Keratinocyte (primary cell): Measurements from ENCODE around the gene NMT2. TPM values are rescaled to one million over a fixed set of nuclear protein-coding genes. Genes with fewer than 3 reads are reported as not detected.
A peak's percentile ranks its signal among the peaks of the same experiment; 100 is the strongest.
"Not testable (repeated sequence)": the region's sequence is repeated elsewhere in the genome, so short reads cannot be mapped to it uniquely, and the experiment has no call there.

Experiments
- DNase-seq: peaks from one replicate; pipeline ENCODE4 v3.0.0-alpha.2; 2011; ENCODE audit warnings: low read depth, missing footprints, low spot score
- FAIRE-seq: peaks from 2 replicates; lab custom pipeline; 2011; peaks lifted over from hg19 to GRCh38; lab: Jason Lieb, UNC
- H2AFZ ChIP-seq: 2 replicates; pipeline ENCODE4 v1.6.0; 2012; ENCODE audit warnings: low read length, control low read depth, inconsistent platforms; ENCODE audit not compliant: control insufficient read depth
- H3K27ac ChIP-seq: 2 replicates; pipeline ENCODE4 v1.5.1; 2011; ENCODE audit warnings: low read length; ENCODE audit not compliant: control insufficient read depth, insufficient read depth
- H3K27me3 ChIP-seq: 3 replicates; pipeline ENCODE4 v1.6.0; 2011; ENCODE audit warnings: low read length; ENCODE audit not compliant: control insufficient read depth, insufficient read depth; ENCODE audit errors: extremely low read depth
- H3K36me3 ChIP-seq, 2 experiments: 2 replicates in 1 of 2; 3 replicates in 1 of 2; pipeline ENCODE4 v1.5.1; 2011; ENCODE audit warnings: low read length in 2 of 2, mild to moderate bottlenecking in 1 of 2; ENCODE audit not compliant: control insufficient read depth in 2 of 2, insufficient read depth in 2 of 2; ENCODE audit errors: extremely low read depth in 1 of 2
- H3K4me1 ChIP-seq: 3 replicates; pipeline ENCODE4 v1.5.1; 2011; ENCODE audit warnings: low read length; ENCODE audit not compliant: control insufficient read depth, insufficient read depth; ENCODE audit errors: extremely low read depth
- H3K4me2 ChIP-seq: 3 replicates; pipeline ENCODE4 v1.6.0; 2011; ENCODE audit warnings: low read depth, low read length; ENCODE audit not compliant: control insufficient read depth, insufficient read depth; ENCODE audit errors: extremely low read depth
- H3K4me3 ChIP-seq, 3 experiments: fragments of 200-600 bp in 1 of 3; sonication (generic) in 1 of 3; 2 replicates in 2 of 3; 3 replicates in 1 of 3; pipeline ENCODE4 v1.5.1; 2011 to 2016; ENCODE audit warnings: low read length in 3 of 3, mild to moderate bottlenecking in 3 of 3, control low read depth in 2 of 3, inconsistent platforms in 1 of 3, low read depth in 1 of 3, mixed read lengths in 1 of 3, mixed run types in 1 of 3, moderate library complexity in 1 of 3; ENCODE audit not compliant: control insufficient read depth in 2 of 3, insufficient read depth in 2 of 3; ENCODE audit errors: extremely low read depth in 1 of 3
- H3K79me2 ChIP-seq: 2 replicates; pipeline ENCODE4 v1.6.0; 2012; ENCODE audit warnings: low read length; ENCODE audit not compliant: control insufficient read depth, insufficient read depth
- H3K9ac ChIP-seq: 3 replicates; pipeline ENCODE4 v1.6.0; 2011; ENCODE audit warnings: low read length; ENCODE audit not compliant: control insufficient read depth, insufficient read depth; ENCODE audit errors: extremely low read depth
- H3K9me1 ChIP-seq: 3 replicates; pipeline ENCODE4 v1.6.0; 2011; ENCODE audit warnings: low read length; ENCODE audit not compliant: control insufficient read depth, insufficient read depth; ENCODE audit errors: extremely low read depth
- H3K9me3 ChIP-seq: 2 replicates; pipeline ENCODE4 v1.5.1; 2012; ENCODE audit warnings: low read depth, low read length; ENCODE audit not compliant: control insufficient read depth
- H4K20me1 ChIP-seq: 3 replicates; pipeline ENCODE4 v1.6.0; 2011; ENCODE audit warnings: low read length; ENCODE audit not compliant: control insufficient read depth, insufficient read depth; ENCODE audit errors: extremely low read depth
- CTCF ChIP-seq, 3 experiments: IDR thresholded peaks in 1 of 3; conservative IDR thresholded peaks in 1 of 3; optimal IDR thresholded peaks in 1 of 3; 2 replicates in 2 of 3; 3 replicates in 1 of 3; pipeline versions ENCODE3 to v1.5.1; 2011; ENCODE audit warnings: low read length in 3 of 3, mild to moderate bottlenecking in 3 of 3, moderate library complexity in 2 of 3, control low read depth in 1 of 3, inconsistent platforms in 1 of 3; ENCODE audit not compliant: insufficient read depth in 2 of 3; ENCODE audit errors: extremely low read depth in 1 of 3
- EZH2 ChIP-seq: IDR thresholded peaks from one replicate; pipeline ENCODE4 v1.6.1; 2012; ENCODE audit warnings: inconsistent platforms, mild to moderate bottlenecking, low read length, moderate library complexity
- dilution Hi-C: fragments of 300-500 bp; cut with MboI; formaldehyde crosslinking; loops from one replicate; pipeline ENCODE4 v1.7.0; 2020; ENCODE audit warnings: low sequenced_read_pairs; ENCODE audit not compliant: extremely low pct_ligation_motif_present
- polyA plus RNA-seq, 5 experiments: library from polyadenylated mRNA; depleted of rRNA in 3 of 5; stranded (reverse) in 3 of 5; stranded (forward) in 1 of 5; unstranded in 1 of 5; fragments of >200 nt; gene quantifications; 1 replicate in 1 of 5; 2 replicates in 3 of 5; 3 replicates in 1 of 5; pipeline versions ENCODE4 v1.2.1 to v1.2.3, GENCODE V29; 2011 to 2012; ENCODE audit warnings: missing spikeins in 2 of 5, low read depth in 1 of 5, low replicate concordance in 1 of 5

Gene NMT2
- polyA plus RNA-seq, 1 donor (not counting 4 experiments of a cell fraction or from before 2014, with no cell fraction given) = 9.9 TPM

- H3K9me1 ChIP-seq = no peaks in the 10 kb centered on the region
- DNase-seq (no peak), FAIRE-seq (no peak)
- H3K4me1 ChIP-seq = peaks cover 30% of the 10 kb centered on the region
- no peaks in the 10 kb centered on the region for H3K9me3 ChIP-seq
- H3K27me3 ChIP-seq = no peaks in the 10 kb centered on the region
- H3K4me2 ChIP-seq = no peak overlapping the region
- H3K4me3 ChIP-seq = no peak overlapping the region
- no peaks in the 10 kb centered on the region for H3K79me2 ChIP-seq
- dilution Hi-C loops = no loop called here
- no peaks in the 10 kb centered on the region for H3K36me3 ChIP-seq
- no peaks in the 10 kb centered on the region for H4K20me1 ChIP-seq
- no peak overlapping the region for H3K9ac ChIP-seq
- TF ChIP-seq CTCF (optimal IDR thresholded peaks at IDR 0.05 in 1 of 3, IDR thresholded peaks at IDR 0.05 in 1 of 3, conservative IDR thresholded peaks at IDR 0.05 in 1 of 3; ENCODE audit: extremely low read depth in 1 of 3, insufficient read depth in 2 of 3, low read length in 3 of 3) (no peak), EZH2 (no peak)
- H2AFZ ChIP-seq = no peak overlapping the region
- H3K27ac ChIP-seq = no peak overlapping the region
These were observed 34.1 kb upstream of the NMT2 start for GRCh38 chr10:15202639-15203038.

- Histone ChIP-seq H3K27ac (peak overlapping the region; percentile 0), H3K4me1 (peaks cover 34% of the 10 kb centered on the region)
- H3K9me3 ChIP-seq, H2AFZ ChIP-seq, DNase-seq, dilution Hi-C loops, H3K27me3 ChIP-seq, H3K4me2 ChIP-seq, H3K4me3 ChIP-seq, H3K9me1 ChIP-seq, H4K20me1 ChIP-seq, H3K79me2 ChIP-seq, H3K9ac ChIP-seq, FAIRE-seq, H3K36me3 ChIP-seq: not testable (repeated sequence)
These were observed 33.8 kb upstream of the NMT2 start for GRCh38 chr10:15202301-15202621.

- Histone ChIP-seq H3K4me2 (peak overlapping the region; percentile 25), H3K9me3 (no peaks in the 10 kb centered on the region), H3K9me1 (no peaks in the 10 kb centered on the region), H3K9ac (no peak overlapping the region), H3K4me3 (no peak overlapping the region), H4K20me1 (no peaks in the 10 kb centered on the region), H2AFZ (no peak overlapping the region), H3K4me1 (peaks cover 36% of the 10 kb centered on the region), H3K27me3 (no peaks in the 10 kb centered on the region), H3K36me3 (no peaks in the 10 kb centered on the region), H3K79me2 (no peaks in the 10 kb centered on the region), H3K27ac (peak overlapping the region; percentile 52)
- TF ChIP-seq CTCF (optimal IDR thresholded peaks at IDR 0.05 in 1 of 3, IDR thresholded peaks at IDR 0.05 in 1 of 3, conservative IDR thresholded peaks at IDR 0.05 in 1 of 3; ENCODE audit: extremely low read depth in 1 of 3, insufficient read depth in 2 of 3, low read length in 3 of 3) (no peak), EZH2 (no peak)
- dilution Hi-C loops = no loop called here
- FAIRE-seq = no peak
- DNase-seq = no peak
These were observed 33.3 kb upstream of the NMT2 start for GRCh38 chr10:15201589-15202300.
